OCI-LY7 (cell line): Measurements from ENCODE around the gene ZNF66.

Experiments used
- EZH2phosphoT487 ChIP-seq: fragments of 200-600 bp; sonication (generic); IDR thresholded peaks from 2 replicates; pipeline ENCODE4 v1.6.1; 2018; ENCODE audit warnings: low read depth, borderline replicate concordance, mild to moderate bottlenecking, mixed run types, antibody characterized with exemption, low read length, moderate library complexity, mixed read lengths
- TF ChIP-seq, protein P1 (sequence below): fragments of 200-600 bp; sonication (generic); conservative IDR thresholded peaks from 2 replicates; pipeline ENCODE4 v1.5.1; 2014; ENCODE audit warnings: mild to moderate bottlenecking, antibody characterized with exemption, low read length, moderate library complexity, mixed read lengths

DNA sequence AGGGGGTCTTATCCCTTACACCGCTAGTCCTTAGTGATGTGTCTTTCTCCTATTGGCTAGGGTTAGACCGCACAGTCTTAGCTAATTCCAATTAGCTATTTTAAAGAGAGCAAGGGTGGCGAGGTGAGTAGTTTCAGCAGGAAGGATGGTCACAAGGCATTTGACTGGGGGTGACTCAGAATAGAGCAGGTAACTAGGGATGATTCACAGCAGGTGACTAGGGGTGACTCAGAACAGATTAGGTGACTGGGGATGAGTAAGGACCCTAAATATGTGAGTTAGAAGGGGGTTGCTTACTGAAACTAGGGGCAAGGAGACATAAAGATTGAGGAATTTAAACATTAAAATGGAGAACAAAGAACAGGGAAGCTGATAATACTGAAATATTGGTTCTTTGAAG lies 64.3 kb downstream of the ZNF66 start:
- TF ChIP-seq, protein P1, sequence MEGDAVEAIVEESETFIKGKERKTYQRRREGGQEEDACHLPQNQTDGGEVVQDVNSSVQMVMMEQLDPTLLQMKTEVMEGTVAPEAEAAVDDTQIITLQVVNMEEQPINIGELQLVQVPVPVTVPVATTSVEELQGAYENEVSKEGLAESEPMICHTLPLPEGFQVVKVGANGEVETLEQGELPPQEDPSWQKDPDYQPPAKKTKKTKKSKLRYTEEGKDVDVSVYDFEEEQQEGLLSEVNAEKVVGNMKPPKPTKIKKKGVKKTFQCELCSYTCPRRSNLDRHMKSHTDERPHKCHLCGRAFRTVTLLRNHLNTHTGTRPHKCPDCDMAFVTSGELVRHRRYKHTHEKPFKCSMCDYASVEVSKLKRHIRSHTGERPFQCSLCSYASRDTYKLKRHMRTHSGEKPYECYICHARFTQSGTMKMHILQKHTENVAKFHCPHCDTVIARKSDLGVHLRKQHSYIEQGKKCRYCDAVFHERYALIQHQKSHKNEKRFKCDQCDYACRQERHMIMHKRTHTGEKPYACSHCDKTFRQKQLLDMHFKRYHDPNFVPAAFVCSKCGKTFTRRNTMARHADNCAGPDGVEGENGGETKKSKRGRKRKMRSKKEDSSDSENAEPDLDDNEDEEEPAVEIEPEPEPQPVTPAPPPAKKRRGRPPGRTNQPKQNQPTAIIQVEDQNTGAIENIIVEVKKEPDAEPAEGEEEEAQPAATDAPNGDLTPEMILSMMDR: no peak
- no peak for TF ChIP-seq EZH2phosphoT487
